Activated CD8-positive, alpha-beta memory T cell treated with anti-CD3 and anti-CD28 coated beads, Interleukin-2, amount 50 U/mL, for 1 hour (primary cell): ENCODE data around the gene UCKL1.

ENCODE experiments used
- DNase-seq: peaks from one replicate; pipeline ENCODE4 v3.0.0-alpha.2; 2020; ENCODE audit errors: extremely low read depth

The UCKL1 gene

GRCh38 chr20:63890616-63891015 lies 65.6 kb downstream of the UCKL1 start:
- no peak for DNase-seq

GRCh38 chr20:63890201-63890576 lies 66.0 kb downstream of the UCKL1 start:
- no peak for DNase-seq
